K562 (cell line): ENCODE results near the gene HAS3.

Source experiments
- ARNT ChIP-seq, 2 experiments: fragments of 450-650 bp; IDR thresholded peaks; 2 replicates each; pipeline ENCODE4 v1.6.1; 2016; ENCODE audit warnings: mild to moderate bottlenecking in 1 of 2
- CHD4 ChIP-seq: fragments of 200-600 bp; sonication (generic); IDR thresholded peaks from 3 replicates; pipeline ENCODE4 v1.6.1; 2012; ENCODE audit warnings: low read depth, mild to moderate bottlenecking, mixed read lengths, low read length, inconsistent platforms; ENCODE audit not compliant: insufficient read depth, insufficient replicate concordance, poor library complexity, severe bottlenecking
- NFIC ChIP-seq: fragments of 450-650 bp; IDR thresholded peaks from 2 replicates; pipeline ENCODE4 v1.6.1; 2017; ENCODE audit warnings: mild to moderate bottlenecking, inconsistent platforms
- POLR2A ChIP-seq: fragments of 450-650 bp; conservative IDR thresholded peaks from 2 replicates; pipeline ENCODE4 v1.6.1; 2016
- SIX5 ChIP-seq, 2 experiments: IDR thresholded peaks; 2 replicates each; pipeline ENCODE4 v1.6.1; 2011; ENCODE audit warnings: low read length in 2 of 2, borderline replicate concordance in 1 of 2, low read depth in 1 of 2, mild to moderate bottlenecking in 1 of 2, moderate library complexity in 1 of 2; ENCODE audit not compliant: insufficient read depth in 1 of 2
- SRF ChIP-seq, 2 experiments: fragments of 250-450, 450-650 bp in 1 of 2; sonication (Bioruptor Pico) in 1 of 2; sonication (generic) in 1 of 2; formaldehyde crosslinking; IDR thresholded peaks; 2 replicates each; pipeline versions ENCODE4 v1.5.0 to v1.5.1; 2020 to 2022; ENCODE audit warnings: mild to moderate bottlenecking in 1 of 2, missing genetic modification reagents in 1 of 2
- TCF7 ChIP-seq: sonication (generic); IDR thresholded peaks from 2 replicates; pipeline ENCODE4 v1.6.1; 2016; ENCODE audit warnings: antibody characterized with exemption, borderline replicate concordance
- TF ChIP-seq, protein P1 (sequence below): sonication (generic); formaldehyde crosslinking; IDR thresholded peaks from 2 replicates; pipeline ENCODE4 v1.8.1; 2023; ENCODE audit warnings: mild to moderate bottlenecking, missing genetic modification reagents

DNA sequence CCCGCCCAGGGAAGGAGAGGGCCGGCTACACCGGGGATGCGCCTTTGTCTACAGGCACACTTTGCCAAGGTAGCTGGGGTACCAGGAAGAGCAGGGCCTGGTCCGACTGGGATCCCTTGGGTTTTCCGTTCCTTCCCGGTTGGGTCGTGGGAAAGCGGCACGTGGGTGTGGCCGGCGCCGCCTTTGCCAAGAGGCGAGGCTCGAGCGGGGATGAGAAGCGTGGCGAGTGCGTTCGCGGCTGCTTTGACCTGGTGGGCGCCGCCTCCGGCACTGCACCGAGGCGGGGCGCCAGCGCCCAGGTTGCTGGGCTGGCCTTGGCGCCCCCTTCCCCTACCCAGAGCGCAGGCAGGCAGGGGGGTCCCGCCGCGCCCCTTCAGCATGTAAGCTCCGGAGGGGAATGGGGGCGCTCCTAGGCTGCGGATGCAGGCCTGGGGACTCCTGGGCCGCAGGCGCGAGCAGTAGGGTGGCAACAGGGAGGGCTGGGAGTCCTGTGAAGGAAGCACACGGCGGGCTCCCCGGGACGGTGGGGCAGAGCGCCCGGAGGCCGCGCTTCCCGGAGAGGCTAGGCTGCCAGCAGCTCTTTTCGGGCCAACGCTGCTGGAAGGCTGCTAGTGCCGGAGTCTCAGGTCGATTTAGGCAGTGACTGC, 2.0 kb downstream of the HAS3 start:
- TF ChIP-seq POLR2A, result no peak
- no peak for TF ChIP-seq NFIC
- no peak for TF ChIP-seq SIX5 (IDR thresholded peaks at IDR 0.05; ENCODE audit: borderline replicate concordance in 1 of 2, insufficient read depth in 1 of 2, low read depth in 1 of 2, low read length in 2 of 2)
- no peak for TF ChIP-seq ARNT (IDR thresholded peaks at IDR 0.05)
- TF ChIP-seq CHD4, result no peak
- TF ChIP-seq SRF (CRISPR knock-in tag; IDR thresholded peaks at IDR 0.05), result no peak
- TF ChIP-seq, protein P1, sequence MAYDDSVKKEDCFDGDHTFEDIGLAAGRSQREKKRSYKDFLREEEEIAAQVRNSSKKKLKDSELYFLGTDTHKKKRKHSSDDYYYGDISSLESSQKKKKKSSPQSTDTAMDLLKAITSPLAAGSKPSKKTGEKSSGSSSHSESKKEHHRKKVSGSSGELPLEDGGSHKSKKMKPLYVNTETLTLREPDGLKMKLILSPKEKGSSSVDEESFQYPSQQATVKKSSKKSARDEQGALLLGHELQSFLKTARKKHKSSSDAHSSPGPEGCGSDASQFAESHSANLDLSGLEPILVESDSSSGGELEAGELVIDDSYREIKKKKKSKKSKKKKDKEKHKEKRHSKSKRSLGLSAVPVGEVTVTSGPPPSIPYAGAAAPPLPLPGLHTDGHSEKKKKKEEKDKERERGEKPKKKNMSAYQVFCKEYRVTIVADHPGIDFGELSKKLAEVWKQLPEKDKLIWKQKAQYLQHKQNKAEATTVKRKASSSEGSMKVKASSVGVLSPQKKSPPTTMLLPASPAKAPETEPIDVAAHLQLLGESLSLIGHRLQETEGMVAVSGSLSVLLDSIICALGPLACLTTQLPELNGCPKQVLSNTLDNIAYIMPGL (CRISPR knock-in tag), result no peak
- TF ChIP-seq TCF7, result no peak
